Measurements from ENCODE around the gene PAX8.
A peak's percentile ranks its signal among the peaks of the same experiment; 100 is the strongest.

PAX8 gene

GRCh38 chr2:113219889-113220641 lies 58.7 kb downstream of the PAX8 start:
- DNase-seq (ENCODE audit: low spot score): no peak

DNA sequence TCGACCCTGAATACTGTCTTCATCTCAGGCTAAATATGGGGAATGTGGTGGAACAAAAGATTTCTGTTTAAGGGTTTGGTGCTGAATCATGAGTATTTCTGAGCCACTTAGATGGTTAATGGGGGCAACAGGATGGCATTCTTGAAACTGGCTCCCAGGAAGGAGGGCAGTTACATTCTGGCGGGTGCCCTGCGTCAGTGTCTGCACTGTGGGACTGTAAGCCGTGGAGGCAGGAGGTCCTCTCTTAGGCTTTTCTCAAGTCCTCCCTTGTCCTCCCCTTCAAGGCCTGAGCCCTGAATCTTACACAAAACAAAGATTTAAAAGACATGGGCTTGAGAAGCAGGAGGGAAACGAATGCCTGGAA lies 59.2 kb downstream of the PAX8 start:
- DNase-seq (ENCODE audit: low spot score): no peak

- no peak for DNase-seq (ENCODE audit: low spot score)
Observed at GRCh38 chr2:113219092-113219441, 59.7 kb downstream of the PAX8 start.

DNA sequence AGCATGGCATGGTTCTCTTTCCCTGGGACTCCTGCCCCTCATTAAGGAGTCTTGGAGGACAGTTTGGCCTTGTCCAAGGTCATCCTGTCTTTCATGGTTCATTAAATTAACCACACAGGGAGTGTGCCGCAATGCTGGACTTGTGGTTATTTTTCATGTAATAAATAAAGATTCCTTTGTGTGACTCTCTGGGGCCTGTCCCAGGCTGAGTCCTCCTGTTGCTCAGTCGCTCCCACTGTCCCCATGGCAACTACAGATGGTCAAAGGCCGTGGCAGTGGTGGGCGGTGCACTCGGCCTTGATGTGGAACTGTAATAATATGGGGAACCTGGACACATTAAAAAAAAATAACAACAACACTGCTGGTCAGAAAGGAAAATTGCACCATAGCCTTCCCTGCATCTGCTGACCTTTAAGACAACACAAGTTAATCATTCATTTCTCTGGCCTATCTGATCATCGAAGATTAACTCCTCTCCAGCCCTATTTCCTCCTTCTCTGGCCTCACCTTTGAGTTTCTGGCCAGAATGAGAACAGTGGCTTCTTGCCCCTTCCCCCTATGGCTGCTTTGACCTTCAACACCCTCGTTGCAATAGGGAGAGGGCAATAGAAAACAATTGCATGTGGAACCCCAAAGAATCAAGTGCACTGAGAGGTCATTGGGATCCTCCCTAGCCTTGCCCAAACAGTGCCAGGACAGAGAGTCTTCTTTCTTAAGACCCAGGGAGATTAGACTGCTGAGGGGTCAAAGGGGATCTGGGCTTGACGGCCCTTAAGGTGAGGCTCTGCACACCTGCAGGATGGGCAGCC lies 60.2 kb downstream of the PAX8 start:
- DNase-seq (ENCODE audit: low spot score): no peak

DNA sequence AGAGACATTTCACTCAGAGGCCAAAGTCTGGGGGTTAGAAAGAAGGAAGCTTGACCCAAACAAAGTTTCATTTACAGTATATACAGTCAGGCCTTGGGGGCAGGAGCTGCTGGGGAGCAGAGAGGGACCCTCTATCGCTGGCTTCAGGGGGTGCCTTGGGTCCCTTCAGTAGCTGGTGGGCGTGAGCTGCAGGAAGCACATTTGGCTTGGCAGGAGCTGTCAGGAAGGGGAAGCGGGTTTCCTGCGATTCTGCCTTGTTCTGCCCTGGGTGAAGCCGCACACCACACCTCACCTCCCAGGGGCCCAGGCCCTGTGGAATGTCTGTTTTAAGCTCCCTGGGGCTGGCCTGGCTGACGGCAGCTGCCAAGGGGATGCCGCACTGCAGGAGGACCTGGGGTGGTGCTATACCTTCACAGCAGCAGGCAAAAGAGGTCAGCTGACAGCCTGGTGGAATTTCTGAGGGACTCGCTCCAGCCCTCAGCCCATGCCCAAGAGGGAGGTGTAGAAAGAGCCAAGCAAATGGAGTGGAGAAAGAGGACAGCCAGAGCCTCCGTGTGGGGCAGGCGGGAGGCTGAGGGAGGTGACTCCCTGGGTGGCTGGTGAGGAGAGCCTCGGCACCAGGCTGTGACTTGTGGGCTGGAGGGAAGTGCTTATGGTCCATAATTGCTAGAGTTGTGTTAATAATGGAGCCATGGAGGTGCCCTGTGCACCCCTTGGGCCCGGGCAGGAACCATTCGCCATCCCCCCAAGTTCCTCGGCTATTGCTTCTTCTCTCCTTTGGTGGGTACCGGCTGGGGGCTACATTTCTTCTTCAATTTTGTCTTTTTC lies 61.1 kb downstream of the PAX8 start:
- no peak for DNase-seq (ENCODE audit: low spot score)

DNA sequence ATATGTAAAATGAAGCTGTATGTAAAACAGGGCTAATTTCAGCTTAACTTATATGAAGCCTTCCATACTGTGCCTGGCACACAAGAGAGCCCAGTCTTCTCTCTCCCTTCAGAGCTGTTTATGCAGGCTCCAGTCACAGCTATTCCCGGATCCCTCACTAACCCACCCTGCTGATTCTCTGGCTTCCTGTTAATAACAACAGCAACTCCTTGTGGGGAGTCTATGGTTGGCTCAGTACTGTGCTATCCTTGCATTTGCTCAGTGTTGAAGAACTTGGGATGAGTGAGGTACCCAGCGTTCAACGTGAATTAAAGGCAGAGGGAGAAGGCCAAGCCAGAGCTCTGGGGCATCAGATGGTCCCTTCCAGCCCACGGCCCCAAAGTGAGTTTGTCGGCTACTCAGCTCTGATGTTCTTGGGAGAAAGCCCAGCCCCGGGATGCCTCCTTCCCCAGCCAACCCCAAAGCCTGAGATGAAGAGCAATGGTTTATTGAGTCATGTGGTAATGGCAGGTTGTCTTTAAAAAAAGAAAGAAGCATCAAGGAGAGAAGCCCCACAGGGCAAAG lies 61.7 kb downstream of the PAX8 start:
- DNase-seq (ENCODE audit: low spot score): no peak

DNA sequence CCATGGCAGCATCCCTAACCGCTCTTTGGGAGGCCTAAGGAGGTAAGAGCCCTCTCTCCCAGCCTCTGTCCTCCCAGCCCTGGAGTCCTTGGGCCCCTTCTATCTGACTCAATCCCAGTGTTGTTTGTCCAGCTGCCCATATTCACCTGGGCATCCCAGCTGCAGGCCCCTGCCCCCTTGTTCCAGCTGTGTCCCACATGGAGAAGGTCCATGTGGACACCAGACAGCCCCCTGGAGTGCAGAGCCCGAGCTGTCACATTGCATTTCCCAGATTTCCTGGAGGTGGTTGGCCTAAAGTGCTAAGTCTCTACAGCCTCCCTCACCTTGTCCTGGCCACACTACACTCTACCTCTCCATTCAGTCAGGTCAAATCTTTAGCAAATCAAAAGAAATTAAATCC lies 62.4 kb downstream of the PAX8 start:
- DNase-seq (ENCODE audit: low spot score): no peak

DNA sequence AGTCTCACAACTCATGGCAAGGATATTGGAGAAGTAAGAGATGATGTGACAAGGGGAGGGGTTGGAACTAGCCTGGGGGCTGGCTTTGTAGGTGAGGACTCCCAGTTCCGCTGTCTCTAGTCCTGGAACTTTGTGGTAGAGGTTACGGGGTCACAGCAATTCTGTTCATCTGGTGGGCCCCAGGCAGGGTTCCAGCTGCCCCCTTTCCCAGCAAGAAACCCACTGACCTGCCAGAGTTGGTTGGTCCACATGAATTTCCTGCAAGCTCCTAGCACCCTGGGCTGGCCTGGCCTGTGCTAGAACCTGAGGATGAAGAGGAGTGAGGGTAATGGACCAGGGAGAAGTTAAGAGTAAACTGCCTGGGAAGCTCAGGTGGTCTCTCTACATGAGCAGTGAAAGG lies 63.7 kb downstream of the PAX8 start:
- DNase-seq (ENCODE audit: low spot score): no peak

- DNase-seq (ENCODE audit: low spot score): no peak
Observed at GRCh38 chr2:113214141-113214540, 64.6 kb downstream of the PAX8 start.

DNA sequence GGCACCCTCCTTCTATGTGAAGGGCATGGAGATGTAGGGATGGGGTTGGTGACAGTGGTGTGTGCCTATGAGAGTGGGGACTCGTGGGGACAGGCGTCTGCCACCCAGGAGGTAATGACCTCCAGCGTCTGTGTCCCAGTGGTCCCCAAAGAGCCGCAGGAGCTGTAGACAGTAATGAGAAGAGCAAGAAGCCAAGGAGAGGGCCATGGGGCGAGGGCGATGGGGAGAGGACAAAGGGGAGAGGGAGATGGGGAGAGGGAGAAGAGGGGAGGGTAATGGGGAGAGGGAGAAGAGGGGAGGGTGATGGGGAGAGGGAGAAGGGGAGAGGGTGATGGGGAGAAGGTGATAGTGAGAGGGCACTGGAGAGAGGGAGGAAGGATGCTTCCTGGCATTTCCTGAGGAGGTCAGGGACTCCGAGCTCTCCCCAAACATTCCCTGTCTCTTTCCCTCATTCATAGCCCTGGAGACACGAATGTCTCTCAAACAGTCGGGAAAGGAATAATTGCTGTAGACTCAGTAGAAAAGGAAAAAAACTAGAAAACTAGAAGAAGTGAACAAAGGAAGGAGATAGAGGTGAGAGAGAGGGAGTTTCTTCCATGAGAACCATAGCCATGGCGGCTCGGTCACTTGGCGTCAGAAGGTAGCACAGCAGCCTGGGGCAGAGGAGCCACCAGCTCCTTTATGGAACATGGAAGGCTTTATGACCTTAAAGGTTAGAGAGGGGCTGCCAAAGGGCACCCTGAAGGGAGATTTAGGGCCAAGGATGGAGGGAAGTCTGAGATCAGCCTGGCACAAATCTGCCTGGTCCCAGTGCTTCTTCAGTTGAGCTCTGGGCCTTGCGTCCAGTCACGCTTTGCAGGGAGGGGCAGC lies 65.4 kb downstream of the PAX8 start:
- DNase-seq (ENCODE audit: low spot score): no peak

- no peak for DNase-seq (ENCODE audit: low spot score)
Observed at GRCh38 chr2:113212245-113213060, 66.3 kb downstream of the PAX8 start.

- DNase-seq (ENCODE audit: low spot score): no peak
Observed at GRCh38 chr2:113211226-113212105, 67.3 kb downstream of the PAX8 start.

GRCh38 chr2:113209646-113210171 lies 69.0 kb downstream of the PAX8 start:
- DNase-seq (ENCODE audit: low spot score): no peak

- DNase-seq (ENCODE audit: low spot score): no peak
Observed at GRCh38 chr2:113209011-113209645, 69.6 kb downstream of the PAX8 start.

- DNase-seq (ENCODE audit: low spot score): no peak
Observed at GRCh38 chr2:113208396-113208795, 70.3 kb downstream of the PAX8 start.

DNA sequence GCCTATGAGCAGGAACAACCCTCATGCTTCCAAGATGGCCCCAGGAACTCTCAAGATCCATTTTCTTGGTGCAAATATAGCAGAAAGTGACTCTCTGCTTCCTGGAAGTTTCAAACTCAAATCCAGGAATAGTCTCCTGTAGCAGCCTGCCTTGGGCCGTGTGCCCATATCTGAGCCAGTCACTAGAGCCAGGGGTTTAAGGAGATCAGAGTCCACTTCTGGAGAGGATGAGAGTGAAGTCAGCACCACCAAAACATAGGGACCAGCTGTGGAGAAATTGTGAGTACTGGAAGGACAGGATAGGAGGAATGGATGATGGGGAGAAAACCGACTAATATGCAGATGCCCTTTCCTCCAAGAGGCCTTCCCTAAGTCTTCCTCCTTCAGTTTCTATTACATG lies 71.7 kb downstream of the PAX8 start:
- DNase-seq (ENCODE audit: low spot score): no peak

- no peak for DNase-seq (ENCODE audit: low spot score)
Observed at GRCh38 chr2:113206251-113206650, 72.5 kb downstream of the PAX8 start.

DNA sequence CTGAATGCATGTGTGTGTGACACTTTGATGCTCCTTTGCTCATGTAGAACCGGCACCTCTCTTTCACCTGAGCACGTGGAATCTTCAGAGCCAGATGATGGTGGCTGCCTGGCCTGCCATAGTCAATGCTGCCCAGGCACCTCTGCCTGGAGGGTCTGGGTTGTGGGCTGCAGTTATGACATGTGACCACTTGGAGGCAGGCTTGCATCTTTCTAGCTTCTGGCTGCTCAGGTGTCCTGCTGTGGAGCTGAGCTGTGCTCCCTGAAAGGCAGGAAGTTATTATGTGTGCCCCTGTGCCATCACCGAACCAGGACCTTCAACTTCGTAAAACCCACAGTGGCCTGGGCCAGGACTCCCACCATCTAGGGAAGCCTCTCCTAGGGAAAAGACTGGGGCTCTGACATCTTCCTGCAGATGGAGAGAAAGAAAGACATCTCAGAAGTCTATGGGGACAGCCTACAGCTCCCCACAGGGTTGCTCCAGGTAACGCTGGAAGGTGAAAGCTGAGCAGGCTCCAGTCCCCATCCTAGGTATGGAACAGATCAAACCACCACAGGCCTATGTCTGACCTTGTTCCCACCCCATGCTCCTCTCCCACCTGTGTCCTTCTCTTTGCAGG lies 74.7 kb downstream of the PAX8 start:
- peak; percentile 87 for DNase-seq (ENCODE audit: low spot score)

GRCh38 chr2:113203217-113203530 lies 75.5 kb downstream of the PAX8 start:
- no peak for DNase-seq (ENCODE audit: low spot score)

Measured in NAMALWA (cell line).